EL (cell line): Measurements from ENCODE around the gene EPS8L2.

ENCODE experiments used
- DNase-seq: peaks from one replicate; pipeline ENCODE4 v3.0.0-alpha.2; 2016

Gene EPS8L2

GRCh38 chr11:690738-691633, 15.0 kb upstream of the EPS8L2 start:
- no peak for DNase-seq

GRCh38 chr11:691710-692590, 14.1 kb upstream of the EPS8L2 start:
- no peak for DNase-seq

- no peak for DNase-seq
Measured at GRCh38 chr11:692824-693414, 13.1 kb upstream of the EPS8L2 start.

DNA sequence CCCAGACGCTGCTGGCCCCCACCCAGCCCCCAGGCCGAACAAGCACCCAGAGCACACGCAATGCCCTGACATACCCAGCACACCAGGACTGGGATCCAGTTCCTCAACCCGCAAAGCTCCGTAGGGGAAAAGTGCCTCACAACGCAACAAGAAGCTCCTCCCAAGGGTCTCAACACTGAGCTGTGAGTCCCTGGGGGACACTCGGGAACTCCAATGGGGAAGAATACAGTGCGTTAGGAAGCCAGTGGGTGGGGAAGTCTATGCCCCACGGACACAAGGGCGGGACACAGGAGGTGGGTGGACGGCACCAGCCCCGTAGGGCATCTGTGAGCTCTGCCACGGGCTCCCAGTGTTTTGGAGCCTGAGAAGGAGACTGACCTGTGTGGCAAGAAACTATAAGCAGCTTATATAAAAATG, 12.6 kb upstream of the EPS8L2 start:
- DNase-seq, result peak; percentile 29

DNA sequence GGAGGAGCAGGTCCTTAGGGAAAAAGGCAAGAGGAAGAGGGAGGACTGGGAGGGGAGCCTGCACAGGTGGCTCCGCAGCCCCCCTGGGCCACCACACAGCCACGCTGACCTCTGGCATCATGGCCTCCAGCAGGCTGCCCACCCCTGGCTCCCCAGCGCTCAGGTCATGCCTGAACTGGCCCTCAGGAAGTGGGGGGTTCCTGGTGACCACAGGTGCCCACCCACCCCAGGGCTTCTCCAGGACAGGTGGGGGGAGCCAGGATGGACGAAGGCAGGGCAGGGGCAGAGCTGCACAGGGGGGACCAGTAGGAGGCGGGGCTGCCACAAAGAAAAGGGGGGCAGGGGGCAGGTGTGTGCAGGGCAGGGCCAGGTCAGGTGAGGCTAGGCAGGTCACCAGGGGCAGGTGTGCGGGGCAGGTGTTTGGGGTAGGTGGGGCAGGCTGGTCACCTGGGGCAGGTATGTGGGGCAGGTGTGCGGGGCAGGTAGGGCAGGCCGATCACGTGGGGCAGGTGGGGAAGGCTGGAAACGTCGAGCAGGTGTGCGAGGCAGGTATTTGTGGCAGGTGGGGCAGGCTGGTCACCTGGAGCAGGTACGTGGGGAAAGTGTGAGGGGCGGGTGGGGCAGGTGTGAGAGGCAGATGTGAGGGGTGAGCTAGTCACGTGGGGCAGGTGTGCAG, 12.0 kb upstream of the EPS8L2 start:
- DNase-seq, result no peak

- peak; percentile 97 for DNase-seq
Measured at GRCh38 chr11:694563-695287, 11.3 kb upstream of the EPS8L2 start, which contains the start of gene DEAF1. TSS of gene DEAF1 (minus strand) at chr11:695222. CDS start at chr11:695047, 175 bp downstream.

DNA sequence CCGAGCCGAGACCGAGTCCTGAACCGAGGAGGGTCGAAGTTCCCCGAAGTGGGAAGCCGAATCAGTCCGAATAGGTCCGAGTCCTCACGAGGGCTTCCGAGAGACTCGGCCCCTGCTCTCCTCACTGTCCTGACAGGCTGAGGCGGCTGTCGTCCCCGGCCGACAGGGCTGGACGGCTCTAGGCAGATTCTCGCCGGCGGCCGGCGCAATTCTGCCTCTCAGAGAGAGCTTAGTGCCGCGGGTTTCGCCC, 10.8 kb upstream of the EPS8L2 start:
- no peak for DNase-seq

DNA sequence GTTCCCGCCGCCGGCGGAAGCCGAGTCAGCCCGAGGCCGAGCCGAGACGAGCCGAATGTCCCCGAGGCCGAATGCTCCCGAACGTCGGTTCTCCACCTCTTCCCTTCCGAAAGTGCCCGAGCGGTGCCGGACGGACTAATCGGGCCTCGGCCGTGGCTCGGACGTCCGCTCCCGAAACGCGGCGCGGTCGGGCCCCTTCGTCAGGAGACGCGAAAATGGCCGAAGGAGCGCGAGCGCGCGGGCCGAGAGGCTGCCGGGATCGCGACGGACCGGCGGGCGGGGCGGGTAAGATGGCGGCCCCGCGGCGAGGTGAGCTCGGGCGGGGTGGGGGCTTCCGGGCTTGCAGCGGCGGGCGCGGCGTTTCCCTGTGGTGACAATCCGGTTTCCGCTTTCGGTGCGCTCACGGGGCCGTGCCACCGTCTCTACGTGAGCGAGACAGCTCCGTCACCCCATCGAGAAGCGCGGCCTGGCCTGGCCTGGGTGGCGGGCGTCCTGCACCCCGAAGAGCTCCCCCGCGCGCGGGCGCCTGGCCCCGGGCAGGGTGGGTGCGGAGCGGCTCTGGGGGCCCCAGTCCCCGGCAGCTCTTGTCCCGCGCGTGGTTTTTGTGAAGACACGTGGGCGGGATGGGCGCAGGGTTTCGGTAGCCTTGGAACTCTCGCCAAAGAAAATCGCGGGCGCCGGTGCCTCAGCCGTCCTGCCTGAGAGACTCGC, 10.3 kb upstream of the EPS8L2 start, which contains the start of gene TMEM80:
Gene TMEM80, plus strand, starts transcription at position 279 of the 711 bp plus-strand sequence. Its CDS starts 12 bp downstream, at position 291.
- DNase-seq, result peak; percentile 99

GRCh38 chr11:696955-697491, 9.0 kb upstream of the EPS8L2 start:
- DNase-seq, result peak; percentile 84

- peak; percentile 78 for DNase-seq
Measured at GRCh38 chr11:697811-698311, 8.2 kb upstream of the EPS8L2 start.

- no peak for DNase-seq
Measured at GRCh38 chr11:698493-699115, 7.4 kb upstream of the EPS8L2 start.

- no peak for DNase-seq
Measured at GRCh38 chr11:699116-699508, 6.9 kb upstream of the EPS8L2 start.

GRCh38 chr11:699753-700152, 6.3 kb upstream of the EPS8L2 start:
- DNase-seq, result no peak

DNA sequence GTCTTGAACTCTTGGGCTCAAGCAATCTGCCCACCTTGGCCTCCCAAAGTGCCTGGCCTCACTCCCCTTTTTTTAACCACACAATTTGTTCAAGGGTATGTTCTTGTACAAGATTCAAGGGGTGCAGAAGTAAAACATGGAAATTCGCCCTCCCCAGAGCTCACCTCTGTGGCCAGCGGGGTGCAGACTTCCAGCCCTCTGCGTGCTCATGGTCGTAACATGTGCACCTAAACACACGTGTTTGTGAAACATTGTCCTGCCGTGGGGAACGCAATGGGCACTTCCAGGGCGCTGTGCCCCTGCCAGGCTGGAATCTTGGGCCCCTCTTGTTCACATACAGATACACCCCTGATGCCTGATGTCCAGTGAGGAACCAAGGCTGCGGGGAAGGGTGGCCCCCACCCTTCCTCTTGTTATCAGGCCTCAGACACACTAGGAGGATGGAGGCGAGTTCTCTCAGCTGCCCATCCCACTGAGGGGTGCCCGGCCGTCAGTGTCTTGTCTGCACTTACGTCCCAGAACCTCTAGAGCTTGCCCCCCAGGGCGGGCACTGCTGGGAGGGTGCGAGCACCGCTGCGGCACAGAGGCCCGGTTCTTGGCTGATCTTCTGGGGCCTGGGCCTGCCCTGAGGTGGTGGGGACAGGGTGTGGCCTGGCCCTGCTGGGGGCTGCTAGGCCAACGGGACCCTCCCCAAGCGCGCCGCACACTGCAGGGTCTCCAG, 4.1 kb upstream of the EPS8L2 start:
- DNase-seq, result no peak

DNA sequence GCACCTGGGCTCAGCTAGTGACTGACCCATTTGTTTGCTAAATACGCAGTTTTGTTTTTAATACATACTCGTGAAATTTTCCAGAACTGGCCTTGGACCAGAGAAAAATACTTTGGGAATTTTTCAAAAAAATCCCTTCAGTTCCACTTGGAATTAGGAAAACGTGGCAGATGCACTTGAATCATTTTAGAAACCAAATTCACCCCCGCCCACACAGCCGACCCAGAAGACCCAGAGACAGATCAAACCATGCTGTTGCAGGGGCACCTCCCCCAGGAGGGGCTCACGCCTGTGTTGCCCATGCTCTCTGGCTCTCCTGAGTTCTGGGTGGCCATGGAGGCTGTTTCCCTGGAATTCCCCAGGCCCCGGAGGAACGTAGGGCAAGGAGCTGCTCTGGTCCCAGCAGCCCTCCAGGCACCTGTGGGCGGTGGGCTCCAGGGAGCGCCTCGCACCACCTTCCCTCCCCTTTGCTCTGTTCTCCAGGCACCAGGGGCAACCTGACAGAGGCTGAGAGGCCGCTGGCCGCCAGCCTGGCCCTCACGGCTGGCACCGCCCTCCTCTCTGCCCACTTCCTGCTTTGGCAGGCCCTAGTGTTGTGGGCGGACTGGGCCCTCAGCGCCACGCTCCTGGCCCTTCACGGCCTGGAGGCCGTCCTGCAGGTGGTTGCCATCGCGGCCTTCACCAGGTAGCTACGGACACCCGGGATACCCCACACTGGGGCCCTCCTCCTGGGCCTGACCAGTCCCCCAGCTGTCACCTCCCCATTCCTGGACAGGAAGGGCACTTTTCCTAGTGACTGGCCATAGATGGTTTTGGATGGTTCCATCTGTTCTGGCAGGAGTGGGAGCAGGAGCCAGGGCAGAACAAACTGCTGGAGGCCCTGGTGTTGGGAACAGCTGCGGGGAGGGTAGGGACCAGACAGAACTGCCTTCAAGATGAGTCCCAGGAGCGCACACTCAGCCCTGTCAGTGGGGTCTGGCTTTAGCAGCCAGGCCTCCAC, 3.3 kb upstream of the EPS8L2 start:
- DNase-seq, result no peak

- DNase-seq, result no peak
Measured at GRCh38 chr11:703506-703905, 2.5 kb upstream of the EPS8L2 start.

DNA sequence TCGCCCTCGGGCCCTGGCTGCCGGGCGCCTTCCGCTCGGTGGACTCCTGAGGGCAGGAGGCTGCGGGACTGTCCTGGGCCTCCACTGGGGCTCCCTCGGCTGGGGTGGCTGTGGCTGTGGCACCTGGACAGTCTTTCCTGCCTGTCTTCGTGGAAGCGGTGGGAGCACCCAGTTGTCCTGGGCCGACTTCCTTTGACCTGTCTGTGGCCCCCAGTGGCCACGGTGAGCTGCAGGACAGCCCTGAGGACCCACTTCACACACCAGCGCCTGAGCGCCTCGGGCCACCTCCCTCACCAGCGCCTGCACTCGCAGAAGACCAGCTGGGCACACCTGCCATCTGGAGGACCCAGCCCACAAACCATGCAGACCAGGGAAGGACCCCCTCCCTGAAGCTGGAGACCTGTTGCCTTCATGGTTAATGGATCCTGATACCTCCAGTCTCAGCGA, 1.8 kb upstream of the EPS8L2 start:
- DNase-seq, result no peak
